SKM-1 treated with dmso at 0.1 percent for 144 hours (cell line): ENCODE data around the gene FER1L5.

Source experiments
- DNase-seq: peaks from one replicate; lab custom pipeline; 2025; ENCODE audit not compliant: unreplicated experiment; lab: John Stamatoyannopoulos, UW

The FER1L5 gene

DNA sequence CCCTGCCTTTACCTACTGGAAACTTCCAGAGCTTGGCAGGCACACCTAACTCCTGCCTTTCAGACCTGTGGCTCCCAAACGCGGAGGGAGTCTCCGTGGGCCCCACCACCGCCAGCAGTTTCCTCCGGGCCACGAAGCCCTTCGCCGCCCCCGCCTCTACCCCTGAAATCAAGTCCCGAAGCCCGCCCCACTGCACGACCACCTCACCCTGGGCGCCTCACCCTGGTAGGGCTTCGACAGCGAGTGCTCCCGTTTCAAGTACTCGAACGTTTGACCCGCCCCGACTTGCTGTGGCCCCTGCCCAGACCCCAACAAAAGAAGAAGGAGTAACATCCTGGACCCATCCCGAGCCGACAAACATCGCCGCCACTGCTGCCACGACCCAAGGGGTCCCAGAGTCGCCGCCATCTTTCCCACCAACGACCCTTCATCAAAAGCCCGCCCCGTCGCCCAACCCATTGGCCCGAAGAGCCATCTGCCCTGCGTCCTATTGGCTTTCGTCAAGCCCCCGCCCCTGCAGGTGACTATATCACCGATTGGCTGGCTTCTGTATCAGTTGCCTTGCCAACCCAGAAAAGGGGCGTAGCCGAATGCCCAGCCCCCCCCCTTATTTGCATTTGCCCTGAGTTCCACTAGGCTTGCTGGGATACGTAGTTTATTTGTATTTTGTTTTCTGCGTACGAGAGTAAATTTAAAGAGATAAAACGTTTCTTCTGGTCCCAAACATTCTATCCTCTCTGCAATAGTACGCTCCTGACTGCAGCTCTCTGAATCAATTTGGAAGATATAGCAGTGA, 97.3 kb downstream of the FER1L5 start, which contains the start of gene LMAN2L:
Gene LMAN2L, minus strand, starts transcription at position 432 of the 796 bp plus-strand sequence. Its CDS starts 24 bp downstream, at position 408.
- peak; percentile 96 for DNase-seq

DNA sequence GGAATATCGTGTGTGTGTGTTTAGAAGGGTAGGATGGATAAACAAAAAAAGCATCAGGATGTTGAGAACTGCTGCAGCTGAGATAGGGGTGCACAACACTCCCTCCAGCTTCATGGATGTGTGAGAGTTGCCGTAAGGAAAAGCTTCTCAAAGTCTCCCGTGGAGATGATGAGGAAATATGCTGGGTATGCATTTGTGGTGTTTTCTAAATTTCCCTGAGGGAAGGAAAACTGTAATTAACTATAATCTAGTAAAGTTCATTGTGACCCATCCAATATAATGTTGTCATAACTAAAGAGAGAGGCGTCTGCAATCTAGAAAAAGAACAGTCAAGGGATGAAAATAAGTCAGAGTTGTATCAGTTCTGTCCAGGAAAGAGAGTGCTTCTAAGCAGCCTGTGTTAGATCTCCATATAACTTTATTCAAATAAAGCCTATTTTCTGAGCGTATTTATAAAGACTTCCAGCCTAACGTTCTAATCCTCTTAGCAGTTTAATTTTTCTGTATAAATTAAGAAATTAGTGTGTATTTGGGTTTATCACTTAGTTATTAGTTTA, 104.6 kb downstream of the FER1L5 start:
- DNase-seq: no peak

DNA sequence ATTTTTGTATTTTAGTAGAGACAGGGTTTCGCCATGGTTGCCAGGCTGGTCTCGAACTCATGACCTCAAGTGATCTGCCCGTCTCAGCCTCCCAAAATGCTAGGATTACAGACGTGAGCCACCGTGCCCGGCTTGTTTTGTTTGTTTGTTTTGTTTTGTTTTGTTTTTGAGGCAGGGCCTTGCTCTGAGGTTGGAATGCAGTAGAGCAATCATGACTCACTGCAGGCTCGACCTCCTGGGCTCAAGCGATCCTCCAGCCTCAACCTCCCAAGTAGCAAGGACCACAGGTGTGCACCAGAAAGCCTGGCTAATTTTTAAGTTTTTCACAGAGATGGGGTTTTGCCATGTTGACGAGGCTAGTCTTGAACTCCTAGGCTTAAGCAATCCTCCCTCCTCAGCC, 109.2 kb downstream of the FER1L5 start:
- no peak for DNase-seq

DNA sequence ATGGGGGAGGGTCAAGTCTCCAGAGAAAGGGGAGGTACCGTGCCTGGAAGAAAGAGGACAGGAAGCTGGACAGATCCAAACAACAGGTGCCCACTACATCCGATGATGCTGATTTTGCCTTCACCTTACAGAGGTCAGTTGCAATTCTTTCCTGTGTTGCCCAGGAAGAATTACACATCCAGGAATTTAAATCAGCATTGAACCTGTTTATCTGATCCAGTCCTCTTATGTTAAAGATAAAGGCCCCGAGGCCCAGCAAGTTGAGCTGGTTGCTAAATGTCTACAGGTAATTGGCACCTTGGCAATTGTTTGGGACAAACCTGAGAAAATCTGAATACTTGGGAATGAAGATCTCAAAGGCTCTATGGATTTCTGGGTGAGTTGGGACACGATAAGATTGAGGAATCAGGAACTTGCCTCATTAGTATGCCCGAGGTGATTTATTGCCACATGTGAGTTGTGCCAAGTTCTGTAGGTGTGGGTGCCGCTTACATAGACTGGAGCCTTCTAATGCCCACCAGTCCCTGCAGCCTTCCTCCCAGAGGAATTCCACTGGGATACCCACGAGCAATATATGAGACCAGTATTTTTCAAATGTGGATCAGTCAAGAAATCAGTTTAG, 111.2 kb downstream of the FER1L5 start:
- no peak for DNase-seq

DNA sequence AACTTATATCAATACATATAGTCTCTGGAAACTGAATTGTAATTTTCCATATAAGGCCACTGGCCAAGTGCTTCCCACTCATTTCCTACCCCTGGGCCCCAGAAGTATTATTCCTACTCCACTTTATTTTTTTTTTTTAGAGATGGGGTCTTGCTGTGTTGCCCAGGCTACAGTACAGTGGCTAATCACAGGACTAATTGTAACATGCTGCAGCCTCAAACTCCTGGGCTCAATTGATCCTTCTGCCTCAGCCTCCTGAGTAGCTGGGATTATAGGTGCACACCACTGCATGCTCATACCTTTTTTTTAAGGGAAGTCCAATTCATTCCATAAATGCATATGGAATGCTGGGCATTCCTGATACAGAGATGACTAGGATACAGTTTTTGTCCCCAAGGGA, 111.8 kb downstream of the FER1L5 start:
- no peak for DNase-seq
